GM18907 (cell line): ENCODE results near the gene RBM38.

ENCODE experiments used
- ATAC-seq: cut with Tn5 transposase; IDR thresholded peaks from one replicate; pipeline ENCODE4 v1.9.1; 2021; ENCODE audit warnings: mild to moderate bottlenecking, moderate library complexity; ENCODE audit not compliant: unreplicated experiment

Gene RBM38

DNA sequence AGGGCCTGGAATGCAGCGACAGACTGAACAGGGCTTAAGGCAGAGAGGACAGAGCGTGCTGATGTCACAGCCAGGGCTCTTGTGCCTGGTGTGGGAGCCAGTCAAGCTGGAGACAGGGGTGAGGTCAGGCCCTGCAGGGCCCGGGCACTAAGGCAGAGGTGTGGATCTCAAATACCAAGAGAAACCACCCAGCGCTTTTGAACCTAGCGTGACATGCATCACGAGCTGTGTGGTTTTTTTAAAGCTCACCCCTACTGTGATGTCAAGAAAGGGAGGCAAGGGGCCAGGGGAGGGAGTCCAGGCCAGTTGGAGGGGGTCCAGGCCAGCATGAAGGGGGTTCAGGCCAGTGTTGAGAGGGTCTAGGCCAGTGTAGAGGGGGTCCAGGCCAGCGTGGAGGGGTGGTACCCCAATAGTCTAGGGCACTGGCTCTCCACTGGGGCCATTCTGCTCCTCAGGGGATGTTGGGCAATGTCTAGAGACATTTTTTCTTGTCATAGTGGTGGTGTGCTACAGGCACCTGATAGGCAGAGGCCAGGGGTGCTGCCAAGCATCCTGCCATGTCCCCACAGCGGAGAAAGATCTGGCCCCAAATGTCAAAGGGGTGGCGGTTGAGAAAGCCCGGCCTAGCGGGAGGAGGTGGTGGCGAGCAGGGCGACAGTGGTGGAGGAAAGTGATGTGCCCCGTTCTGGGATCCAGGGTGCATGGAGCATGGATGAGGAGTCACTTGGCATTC is 42.6 kb downstream of the RBM38 start:
- no peak for ATAC-seq

DNA sequence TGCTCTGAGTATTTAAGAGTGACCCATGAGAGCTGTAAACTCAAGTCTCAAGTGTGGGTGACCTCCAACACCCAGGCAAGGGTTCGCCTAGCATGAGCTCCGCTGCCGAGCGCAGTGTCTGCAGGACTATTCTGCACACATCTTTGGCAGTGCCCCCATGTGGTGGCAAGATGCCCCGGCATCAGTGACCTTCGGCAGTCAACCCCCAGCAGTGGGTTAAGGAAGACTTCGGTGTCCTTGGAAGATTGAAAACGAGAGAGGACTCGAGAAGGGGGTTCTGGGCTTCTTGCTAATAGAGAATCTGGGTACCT is 43.1 kb downstream of the RBM38 start:
- ATAC-seq = no peak

DNA sequence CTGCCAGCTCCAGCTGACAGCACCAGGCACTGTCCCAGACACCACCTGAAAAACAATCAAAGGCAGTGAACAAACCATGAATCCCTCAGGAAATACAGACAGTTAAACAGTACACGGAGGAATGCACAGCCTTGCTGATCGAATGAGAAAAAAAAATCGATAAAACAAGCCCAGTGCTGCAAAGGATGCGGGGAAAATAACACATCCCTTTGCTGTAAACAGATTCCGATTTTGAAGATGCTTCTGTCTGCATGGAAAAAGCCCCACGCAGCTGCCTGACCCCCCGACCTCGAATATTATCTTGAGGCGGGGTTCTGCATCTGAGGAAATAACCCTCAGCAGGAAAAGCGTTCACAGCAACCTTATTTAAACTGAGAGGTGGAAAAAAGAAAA is 43.9 kb downstream of the RBM38 start:
- ATAC-seq = no peak

DNA sequence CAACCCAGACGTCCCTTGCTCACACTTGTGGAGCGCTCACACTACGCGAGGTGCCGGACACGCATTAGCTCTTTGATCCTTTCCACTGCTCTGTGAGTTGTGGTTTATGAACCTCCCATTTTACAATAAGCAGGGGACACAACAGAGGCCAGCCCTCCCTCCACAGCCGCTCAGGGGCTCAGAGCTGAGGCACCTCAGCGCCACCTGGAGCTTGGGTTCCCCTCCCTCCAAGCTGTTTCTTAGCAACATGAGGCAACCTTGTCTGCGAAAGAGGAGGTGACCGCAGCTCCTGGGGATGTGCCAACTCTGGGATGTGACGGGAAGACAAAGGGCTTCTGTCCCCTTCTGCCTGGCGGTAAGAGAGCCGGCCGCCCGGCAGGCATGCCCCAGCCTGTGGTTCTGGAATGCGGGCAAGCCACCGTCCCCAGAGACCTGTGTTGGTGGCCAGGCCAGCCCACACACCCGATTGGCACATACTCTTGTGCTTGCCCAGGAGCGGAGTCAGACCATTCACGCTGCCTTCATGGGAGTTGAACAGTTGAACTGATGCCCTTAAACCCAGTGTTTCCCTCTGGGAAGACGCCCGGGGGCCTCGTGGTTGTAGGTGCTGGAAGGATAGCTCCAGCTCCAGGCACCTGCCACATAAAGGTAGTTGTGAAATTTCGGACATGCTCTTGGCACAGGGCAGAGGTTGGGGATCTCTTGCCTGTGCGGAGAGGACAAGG is 44.5 kb downstream of the RBM38 start:
- no peak for ATAC-seq

DNA sequence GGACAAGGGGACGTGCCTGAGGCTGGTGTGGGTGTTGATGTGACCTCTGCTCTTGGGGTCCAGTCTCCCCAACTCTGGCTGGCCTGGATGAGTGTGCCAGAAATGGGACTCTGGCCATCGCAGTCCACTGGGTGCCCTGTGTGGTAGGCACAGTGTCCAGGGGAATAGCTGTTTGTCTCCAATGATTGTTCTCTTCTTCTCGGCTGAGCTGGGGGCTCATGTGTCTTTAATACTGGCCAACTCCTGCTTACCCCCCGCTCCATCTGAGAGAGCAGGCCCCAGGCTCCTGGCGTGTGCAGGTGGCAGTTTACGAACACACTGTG is 45.0 kb downstream of the RBM38 start:
- no peak for ATAC-seq

DNA sequence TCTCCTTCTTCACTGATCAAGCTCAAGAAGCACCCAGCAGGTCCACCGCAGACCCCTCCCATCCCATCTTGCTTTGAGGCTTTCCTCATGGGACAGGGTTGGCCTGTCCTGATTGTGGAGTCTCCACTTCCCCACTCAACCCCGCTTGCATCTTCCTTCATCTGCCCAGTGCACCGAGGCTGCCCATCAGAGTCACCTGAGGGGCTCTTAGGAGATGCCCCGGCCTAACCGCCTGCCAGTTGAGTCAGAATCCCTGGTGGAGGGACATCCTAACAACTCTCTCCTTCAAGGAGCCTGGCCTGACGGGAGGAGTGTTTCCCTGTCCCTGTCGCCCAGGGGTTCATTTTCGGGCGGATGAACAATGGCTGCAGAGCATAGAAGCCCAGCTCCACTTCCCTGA is 46.1 kb downstream of the RBM38 start:
- no peak for ATAC-seq

DNA sequence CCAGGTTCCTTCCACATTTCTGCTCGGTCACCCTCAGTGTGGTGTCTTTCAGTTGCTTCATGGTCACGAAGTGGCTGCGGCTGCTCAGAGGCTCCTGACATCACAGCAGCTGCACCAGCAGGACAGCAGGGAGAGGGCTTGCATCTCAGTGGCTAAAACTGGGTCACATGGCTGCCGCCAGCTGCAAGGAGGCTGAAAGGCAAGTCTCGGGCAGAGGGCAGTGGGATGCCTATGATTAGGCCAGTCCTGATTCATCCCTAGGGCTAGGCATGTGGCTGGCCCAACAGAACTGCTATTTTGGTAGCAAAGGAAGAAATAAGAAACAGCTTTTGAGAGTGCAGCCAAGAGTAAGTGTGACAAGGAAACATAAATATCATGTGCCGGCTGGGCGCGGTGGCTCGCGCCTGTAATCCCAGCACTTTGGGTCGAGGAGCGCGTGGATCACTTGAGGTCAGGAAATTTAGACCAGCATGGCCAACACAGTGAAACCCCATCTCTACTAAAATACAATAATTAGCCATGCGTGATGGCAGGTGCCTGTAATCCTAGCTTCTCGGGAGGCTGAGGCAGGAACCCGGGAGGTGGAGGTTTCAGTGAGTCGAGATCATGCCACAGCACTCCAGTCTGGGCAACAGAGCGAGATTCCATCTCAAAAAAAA is 46.6 kb downstream of the RBM38 start:
- no peak for ATAC-seq

DNA sequence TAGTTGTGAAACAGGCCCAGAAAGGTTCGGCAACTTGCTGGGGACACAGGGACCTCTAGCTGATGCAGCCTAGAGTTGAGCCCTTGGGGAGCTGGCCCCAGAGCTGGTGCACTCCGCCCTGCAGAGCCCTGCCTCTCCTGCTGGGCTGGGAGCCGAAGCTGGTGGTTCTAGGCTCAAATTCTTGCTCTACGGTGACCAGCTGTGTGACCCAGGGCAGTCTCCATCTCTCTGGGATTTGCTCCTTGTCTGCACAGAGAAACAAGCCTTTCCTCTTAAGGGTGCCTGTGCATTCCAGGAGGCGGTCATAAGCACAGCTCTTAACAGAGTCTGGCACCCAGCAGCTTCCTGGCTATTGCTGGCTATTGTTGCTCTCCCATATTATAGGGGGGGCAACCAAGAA is 47.4 kb downstream of the RBM38 start:
- ATAC-seq = no peak

DNA sequence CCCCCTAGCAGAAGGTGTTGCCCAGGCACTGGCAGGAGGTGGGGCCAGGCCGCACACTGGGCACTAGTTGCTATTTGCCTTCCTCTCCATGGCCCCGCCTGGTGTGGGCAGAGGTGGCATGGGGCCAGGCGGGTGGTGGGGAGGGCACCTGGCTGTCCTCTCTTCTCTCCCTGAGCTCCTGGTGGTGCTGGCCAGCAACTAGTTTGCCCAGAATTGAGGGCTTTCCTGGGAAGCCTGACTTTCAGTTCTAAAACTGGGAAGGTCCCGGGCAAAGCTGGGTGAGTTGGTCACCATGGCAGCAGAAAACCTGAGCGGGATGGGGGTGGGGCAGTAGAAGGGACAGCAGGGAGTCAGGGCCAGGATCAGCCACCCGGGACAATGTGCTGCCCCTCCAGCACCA is 48.2 kb downstream of the RBM38 start:
- ATAC-seq = no peak

DNA sequence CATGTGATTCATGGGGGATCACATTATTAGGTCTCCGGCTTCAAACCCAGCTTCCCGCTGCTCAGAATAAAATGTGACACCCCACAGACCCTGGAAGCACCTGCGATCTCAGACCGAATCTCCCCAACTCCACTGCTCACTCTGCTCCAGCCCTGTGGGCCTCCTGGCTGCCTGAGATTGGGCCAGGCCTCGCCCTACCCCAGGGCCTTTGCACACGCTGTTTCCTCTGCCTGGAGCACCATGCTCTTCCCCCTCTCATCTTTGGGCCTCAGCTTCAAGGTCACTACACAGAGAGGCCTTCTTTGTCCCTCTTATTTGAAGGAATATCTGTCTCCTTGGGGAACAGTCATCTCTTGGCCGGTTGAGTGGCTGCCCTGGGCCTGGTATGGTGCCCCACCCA is 48.8 kb downstream of the RBM38 start:
- ATAC-seq = no peak

DNA sequence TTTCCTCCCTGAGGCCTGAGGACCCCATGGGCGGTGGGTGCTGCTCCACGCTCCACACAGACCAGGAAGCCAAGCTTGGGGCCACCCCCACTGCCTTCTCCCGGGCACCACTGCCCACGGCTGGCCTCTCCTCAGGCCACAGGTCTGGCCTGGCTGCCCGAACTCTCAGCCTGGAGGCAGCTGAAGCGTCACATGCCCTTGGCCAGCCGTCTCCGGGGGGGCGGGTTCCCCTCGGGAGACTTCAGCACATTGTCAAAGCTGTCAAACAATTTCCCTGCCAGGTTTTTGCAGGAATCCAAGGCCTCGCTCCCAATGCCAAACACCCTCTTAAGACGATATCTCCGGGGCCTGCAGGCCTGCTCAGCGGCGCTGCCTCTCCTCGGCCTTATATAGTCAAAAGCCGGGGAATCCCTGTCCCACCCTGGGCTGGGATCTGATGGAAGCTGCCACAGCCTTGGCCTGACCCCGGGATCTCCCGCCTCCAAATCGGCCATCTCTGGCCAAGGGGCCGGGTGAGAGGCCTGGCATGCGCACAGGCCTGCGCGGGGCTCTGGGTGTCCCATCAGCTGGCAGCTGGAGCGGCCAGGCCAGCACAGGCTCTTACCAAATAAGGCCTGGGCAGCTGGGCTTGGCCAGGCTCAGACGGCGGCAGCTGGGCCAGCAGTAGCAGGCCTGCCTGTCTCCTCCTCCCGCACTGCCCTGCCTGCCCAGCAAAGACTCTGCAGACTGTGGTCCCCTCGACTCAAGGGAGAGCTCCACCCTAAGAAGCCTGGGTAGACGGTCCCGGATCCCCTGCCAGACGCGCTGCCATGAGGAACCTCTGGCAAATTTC is 49.7 kb downstream of the RBM38 start:
- no peak for ATAC-seq

DNA sequence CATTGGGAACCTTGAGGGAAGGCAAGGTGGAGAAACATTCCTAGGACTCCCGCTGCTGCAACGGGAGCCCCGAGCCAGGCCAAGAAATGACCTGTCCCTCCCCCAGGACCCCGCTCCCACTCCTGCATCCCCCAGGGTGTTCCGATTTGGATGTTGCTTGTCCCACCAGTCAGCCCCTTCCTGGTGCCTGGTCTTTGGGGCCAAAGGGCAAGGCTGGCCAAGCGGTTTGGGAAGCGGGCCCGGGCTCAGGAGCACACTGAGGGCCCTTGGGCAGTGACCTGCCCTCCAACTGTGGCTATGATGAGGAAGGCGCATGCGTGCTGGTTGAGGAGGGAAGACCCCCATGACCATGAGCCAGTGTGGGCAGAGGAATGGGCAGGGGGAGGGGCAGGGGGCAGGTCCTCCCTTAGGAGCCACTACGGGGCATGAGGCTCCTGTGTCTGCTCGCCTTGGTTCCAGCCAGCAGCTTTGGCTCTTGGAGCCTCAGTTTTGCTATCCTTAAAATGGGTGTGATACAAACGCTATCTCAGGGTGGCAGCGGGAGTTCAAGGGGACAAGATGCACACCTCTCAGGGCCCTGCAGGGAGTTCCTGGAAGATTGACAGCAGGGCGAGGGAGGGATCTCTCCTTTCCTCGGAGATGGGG is 50.4 kb downstream of the RBM38 start:
- ATAC-seq = no peak

DNA sequence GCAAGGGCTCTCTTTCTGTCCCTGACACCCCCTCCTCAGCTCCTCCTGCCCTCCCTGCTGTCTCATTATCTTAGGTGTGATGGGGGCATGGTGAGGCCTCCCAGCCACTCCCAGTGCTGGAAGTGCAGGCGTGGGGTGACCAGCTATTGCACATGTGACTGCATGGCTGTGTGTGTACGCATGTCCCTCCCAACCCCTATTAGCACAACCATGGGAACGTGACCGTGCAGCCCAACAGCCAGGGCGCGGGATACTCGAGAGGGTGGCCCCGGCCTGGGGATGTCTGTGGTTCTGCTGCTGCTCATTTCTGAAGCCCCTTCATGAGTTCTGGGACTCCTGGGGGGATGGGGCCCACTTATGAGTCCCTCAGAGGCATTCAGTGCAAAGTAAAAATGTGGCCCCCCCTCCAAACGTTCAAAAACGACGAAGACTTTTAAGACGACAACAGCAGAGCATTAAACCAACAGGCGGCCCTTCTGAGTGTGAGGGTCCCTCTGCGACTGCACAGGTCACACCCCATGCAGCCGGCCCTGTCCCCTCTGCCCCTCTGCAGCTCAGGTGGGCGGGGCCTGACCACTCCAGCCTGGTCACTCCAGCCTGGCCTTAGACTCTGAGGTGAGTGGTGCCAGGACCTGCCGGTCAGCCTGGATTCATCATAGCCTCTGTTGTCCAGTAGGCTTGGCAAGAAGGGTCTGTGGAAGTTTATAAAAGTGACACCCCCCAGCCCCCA is 51.1 kb downstream of the RBM38 start:
- ATAC-seq = no peak

DNA sequence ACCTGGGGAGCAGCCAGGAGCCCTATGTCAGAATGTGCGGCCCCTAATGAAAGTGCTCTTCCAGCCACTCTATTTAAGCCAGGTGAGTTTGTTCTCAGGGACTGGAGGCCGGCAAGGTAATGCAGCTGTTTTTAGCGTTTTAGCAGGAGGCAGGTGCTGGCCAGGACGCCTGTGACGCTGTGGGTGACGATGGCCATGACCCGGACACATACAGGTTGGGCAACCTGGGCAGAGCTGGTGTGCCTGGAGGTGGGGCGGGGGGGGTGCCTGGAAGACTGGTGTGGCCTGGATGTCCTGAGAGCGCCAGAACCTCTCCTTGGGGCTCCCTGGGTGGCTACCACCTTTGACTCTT is 51.7 kb downstream of the RBM38 start:
- no peak for ATAC-seq

DNA sequence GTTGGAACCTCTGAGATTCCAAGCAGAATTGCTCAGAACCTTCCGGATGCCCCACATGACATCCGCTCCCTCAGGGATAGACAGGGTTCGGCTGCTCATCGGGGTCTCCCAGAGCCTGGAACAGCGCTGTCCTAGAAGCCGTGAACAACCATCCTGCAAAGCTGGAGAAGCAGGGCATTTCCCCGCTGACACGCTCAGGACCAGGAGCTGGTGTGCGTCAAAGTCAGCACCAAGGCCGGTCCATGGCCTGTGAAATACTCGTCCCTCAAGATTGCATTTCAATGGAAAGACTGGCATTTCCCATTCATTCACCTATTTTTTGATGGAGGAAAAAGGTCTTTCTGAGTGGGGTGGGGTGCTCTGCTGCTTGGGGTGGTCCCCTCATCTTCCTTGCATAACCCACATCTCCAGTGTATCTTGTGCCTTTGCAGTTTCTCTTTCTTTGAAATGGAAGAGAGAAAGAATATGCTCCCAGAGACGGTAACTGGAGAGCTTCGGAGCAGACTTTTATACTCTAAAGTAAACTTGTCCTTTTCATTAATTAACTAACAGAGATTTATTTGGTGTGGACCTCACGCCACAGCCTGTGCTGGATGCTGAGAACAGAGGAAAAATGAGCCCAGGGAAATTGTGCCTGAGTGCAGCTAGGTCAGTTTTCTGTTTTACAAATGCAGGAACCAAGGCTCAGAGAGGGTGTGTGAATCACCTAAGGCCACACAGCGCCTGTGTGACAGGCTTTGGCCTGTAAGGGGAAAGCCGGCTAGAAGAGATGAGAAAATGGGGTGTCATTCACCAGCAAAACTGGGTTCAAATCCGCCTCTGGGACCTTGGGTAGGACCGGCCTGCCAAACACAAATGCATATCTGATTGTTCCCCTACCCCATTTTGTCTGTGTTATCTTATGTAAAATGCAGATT is 52.4 kb downstream of the RBM38 start:
- ATAC-seq = no peak

DNA sequence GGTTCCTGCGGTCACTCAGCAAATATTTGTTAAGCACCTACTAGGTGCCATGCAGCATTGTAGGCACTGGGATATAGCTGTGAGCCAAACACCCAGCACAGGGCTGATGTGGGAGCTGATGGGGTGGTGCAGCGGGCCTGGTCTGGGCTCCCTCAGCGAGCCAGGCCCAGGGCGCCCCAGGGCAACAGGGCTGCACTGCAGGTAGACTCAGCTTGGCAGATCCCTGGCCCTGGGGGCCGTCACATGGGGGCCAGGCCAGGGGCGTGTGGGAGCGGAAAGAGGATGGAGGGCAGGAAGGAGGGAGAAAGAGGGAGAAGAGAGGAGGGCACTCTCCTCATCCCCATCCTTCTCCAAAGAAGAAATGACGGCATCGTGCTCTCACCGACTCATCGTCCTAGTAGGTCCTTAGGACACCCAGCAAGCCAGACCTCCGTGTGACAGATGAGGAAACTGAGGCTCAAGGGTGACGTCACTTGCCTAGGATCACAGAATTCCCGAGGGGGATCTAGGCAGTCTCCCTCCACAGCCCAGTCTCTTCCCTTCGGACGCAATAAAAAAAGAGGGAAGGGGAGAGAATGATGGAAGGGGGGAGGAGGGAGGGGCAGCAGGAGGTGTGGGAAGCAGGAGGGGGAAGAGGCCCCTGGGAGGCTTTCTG is 53.3 kb downstream of the RBM38 start:
- no peak for ATAC-seq

DNA sequence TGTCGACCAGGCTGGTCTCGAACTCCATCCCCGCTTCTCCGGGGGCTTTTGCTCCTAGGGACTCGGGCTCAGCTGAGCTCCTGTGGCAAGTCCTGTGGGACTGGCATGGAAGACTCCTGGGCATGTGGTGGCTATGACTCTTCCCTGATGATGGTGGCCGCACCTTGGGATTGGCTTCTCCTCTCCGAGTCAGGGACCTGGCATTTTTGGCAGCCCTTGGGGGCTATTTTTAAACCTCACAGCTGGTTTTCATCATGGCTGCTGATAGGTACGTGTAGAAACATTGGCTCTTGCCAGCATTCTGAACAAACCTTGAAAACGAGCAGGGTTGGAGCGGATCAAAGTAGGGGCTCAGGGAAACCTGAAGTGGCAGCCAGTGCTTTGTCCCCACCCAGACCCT is 54.1 kb downstream of the RBM38 start:
- no peak for ATAC-seq

DNA sequence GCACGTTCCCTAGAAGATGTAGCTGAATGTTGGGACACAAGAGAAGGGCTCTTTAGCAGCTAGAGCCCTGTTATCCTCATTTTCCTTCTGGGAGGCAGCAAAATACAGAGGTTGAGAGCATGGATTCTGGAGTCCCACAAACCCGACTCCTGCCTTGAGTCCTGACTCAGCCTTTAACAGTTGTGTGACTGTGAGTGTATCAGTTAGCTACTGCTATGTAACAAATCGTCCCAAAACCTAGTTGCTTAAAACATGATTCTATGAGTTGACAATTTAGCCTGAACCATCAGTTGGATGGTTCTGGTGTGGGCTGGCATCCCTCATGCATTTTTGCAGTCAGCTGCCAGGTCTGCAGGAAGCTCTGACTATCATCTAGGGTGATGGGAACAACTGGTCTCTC is 54.6 kb downstream of the RBM38 start:
- ATAC-seq = no peak

DNA sequence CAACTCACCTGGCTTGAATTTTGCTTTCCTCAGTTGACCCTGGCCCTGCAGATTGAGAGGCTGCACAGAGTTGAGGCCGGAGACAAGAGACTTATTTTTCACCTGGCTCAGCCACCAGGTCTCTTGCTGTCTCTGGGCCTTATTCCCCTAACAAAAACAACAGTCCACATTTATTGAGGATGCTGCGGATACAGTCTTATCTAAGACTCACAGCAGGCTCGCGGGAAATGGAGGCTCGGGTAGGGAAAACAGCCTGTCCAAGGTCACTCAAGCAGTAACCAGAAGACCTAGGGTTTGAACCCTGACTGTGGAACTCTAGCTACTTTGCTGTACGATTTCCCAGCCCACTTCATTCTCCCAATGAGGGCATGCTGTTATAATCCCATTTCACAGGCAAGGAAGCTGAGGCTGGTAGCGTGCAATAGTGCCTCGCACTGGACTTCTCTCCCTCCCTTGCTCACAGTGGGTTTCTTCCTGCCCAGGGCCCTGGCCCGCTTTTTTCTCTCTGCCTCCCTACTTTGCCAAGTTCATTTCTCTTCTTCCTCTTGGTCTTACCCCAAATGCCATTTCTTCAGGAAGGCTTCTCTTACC is 57.7 kb downstream of the RBM38 start:
- ATAC-seq = no peak
